ENCODE data around the gene ZNF514.
A peak's percentile ranks its signal among the peaks of the same experiment; 100 is the strongest.
"Not testable (repeated sequence)": the region's sequence is repeated elsewhere in the genome, so short reads cannot be mapped to it uniquely, and the experiment has no call there.

The ZNF514 gene

DNA sequence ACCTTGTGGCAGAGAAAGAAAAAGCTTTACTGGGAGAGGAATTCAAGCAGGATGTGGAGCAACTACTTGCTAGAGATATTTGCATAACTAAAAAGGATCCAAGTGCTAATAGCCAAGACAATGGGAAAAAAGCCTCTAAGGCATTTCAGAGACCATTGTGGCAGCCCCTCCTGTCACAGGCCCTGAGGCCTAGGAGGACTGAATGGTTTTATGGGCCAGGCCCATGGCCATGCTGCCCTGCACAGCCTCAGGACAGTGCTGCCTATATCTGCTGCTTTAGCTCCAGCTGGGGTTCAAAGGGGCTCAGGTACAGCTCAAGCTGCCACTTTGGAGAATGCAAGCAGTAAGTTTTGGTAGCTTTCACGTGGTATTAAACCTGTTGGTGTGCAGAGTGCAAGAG lies 20.9 kb downstream of the ZNF514 start:
- DNase-seq (ENCODE audit: low read depth) = no peak

DNA sequence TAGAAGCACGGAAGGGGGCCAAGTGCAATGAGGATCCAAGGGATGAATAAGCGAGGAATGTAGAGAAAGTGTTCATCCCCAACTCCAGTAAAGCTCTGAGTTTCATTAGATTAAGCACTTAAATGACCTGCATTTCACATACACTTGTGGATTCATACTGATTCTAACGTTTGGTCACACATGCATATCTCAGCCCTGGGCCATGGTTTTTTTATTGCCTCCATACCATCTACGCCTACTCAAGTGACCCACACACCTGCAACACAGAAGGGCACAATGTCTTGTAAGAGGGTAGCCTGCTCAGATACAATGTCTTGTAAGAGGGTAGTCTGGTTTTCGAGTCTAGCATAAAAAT lies 37.5 kb downstream of the ZNF514 start:
- DNase-seq (ENCODE audit: low read depth) = no peak

DNA sequence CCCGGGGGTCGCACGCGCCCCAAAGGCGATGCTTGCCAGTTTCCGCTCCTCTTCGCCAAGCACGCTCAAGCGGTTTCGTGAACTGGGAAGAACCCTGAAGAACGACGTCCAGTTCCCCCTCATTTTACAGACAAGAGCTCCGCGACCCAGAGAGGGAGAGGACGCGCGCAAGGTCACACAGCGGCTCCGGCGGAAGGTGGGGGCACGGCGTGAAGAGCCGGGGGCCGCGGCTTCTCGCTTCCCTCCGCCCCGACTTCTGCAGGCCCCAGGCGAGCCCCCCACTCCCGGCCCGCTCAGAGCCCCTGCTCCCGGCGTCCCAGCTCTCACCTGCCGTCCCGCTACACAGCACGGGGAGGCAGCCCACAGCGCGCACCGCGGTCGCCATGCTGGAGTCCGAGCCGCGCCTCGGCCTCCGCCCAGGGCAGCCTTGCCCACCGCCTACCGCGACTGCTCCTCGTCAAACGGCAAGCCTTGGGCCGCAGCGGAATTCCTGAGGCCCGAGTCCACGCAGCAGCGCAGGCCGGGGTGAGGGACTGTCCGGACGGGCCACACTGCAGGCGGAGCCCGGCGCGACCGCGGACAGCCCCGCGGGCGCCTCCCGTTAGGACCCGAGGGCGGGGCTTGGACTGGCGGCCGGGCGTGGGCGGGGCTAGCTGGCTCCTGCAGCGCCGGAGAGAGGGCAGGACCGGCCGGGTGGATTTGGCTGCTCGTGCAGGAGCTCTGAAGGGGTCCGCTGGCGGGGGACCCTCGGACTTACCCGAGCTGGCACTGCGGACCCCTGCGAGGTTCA lies 38.0 kb downstream of the ZNF514 start, which contains the start of gene MRPS5:
Gene MRPS5 (minus strand): TSS at position 402 of the 790 bp plus-strand sequence. CDS start 17 bp downstream, at position 385.
- peak; percentile 78 for DNase-seq (ENCODE audit: low read depth)

DNA sequence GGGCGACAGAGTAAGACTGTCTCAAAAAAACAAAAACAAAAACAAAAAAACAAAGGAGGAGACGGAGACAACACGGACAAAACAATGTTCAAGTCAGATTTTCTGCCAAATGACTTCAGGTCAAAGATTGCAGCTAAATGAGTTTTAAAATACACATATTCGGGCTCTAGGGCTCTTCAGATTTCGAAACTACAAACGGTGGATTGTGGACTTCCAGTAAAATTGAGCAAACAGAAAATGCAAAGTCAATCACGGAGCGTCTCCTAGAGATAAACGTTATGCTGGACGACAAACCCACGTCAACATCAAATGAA lies 38.6 kb downstream of the ZNF514 start:
- DNase-seq (ENCODE audit: low read depth) = no peak

DNA sequence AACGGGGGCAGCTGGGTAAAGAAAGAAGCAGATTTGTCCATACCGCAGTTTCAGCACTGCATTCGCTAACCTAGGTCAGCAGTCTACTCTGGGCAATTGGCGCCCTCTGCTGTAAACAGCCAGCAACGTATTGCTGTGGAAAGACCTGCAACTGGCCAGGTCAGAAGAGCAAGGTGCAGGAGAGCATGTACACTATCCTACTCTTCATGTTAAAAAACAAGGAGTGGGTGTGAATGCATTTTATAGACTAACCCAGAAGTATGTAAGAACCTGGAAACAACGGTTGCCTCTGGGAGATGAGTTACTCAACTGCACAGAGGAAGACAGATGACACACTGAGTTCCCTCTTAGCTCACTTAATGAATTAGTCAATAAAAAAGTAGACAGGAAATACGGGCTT lies 44.2 kb downstream of the ZNF514 start:
- peak; percentile 17 for DNase-seq (ENCODE audit: low read depth)

DNA sequence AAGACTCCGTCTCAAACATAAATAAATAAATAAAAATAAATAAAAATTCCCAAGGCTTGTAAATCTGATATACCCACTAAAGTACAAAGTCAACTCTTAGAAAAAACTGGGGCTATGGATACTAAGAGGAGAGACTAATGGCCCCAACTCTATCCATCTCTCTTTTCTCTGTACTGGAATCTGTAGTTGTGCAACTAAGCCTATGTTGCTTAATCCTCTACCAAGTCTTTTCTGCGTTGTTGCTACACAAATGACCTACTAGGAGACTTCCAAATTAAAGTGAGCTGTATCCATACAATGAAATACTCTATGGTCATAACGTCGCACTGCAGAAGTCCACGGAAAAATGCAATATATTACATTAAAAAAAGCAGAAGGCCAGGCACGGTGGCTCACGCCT lies 46.2 kb downstream of the ZNF514 start:
- DNase-seq (ENCODE audit: low read depth) = no peak

DNA sequence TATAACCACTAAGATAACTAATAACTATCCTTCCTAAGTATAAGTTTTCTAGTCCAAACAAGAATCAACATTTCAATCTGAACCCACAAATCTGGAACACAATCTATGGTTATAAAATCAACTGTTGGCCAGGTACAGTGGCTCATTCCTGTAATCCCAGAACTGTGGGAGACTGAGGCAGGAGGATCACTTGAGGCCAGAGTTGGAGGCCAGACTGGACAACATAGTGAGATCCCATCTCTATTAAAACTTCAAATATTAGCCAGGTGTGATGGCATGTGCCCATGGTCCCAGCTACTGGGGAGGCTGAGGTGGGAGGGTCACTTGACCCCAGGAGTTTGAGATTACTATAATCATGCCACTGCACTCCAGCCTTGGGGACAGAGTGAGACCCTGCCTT lies 49.3 kb downstream of the ZNF514 start:
- no peak for DNase-seq (ENCODE audit: low read depth)

DNA sequence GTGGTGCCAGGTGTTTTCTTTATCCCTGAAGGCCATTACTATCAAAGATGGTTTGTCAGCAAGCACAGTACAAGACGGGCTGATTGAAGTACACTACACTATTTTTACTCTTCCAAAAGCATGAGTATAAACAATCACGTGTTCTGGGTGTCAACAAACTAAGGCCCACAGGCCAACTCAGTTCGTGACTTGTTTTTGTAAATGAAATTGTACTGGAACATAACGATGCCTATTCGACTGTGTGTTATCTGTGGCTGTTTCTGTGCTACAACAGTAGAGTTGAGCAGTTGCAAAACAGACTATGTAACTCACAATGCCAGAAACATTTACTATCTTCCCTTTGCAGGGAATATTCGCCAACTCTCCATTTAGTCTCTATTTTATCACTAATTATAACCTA lies 50.4 kb downstream of the ZNF514 start:
- DNase-seq (ENCODE audit: low read depth) = no peak

DNA sequence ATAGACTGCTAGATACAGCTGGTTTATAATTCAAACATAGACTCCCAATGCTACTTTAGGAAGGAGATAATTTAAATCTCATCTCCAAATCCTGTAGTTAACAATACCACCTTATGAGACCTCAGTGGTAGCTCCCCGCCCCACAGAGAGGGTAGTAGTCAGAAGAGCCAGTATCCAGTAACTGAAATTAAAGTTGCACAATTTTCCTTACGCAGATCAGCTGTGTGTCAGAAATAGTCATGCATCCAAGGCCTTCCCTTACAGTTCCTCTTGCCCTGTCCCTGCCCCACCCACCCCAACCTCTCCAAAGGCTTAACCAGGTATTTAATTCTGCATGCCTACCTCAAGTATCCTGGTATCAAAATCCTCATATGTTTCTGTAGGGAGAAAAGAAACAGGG lies 53.6 kb downstream of the ZNF514 start:
- DNase-seq (ENCODE audit: low read depth) = no peak

DNA sequence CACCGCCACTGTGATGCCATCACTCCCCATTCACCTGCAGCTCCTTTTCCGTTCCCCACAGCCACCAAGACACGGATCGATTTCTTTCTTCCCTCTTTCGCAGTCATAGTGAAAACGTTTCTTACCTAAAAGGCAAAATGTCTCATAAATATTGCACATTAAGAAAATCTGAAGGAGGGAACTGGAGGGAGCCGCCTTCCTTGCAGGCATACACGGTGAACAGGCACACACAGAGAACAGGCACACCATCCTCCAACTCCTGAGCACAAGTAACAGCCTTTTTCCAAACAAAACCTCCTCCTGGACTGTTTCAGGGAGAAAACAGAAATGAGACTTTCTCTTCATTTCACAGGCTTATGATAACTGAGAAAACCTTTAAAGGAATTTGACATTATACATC lies 55.0 kb downstream of the ZNF514 start:
- DNase-seq (ENCODE audit: low read depth) = no peak

DNA sequence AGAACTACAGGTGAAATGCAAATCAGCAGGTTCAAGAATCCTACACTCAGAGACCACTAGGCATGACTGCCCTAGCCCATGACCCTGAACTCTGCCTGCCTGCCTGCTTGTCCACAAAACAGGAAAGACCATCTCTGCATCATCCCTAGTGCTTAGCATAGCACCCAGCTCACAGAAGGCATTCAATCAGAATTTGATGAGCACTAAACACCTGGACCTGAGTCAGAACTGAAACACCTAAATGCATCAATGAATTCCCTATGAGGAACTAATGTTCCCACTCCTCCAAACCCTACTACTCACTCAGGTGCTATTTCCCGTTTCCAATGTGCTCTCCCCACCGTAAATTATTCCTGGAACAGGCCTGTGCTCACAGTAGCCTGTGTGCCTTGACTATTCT lies 59.7 kb downstream of the ZNF514 start:
- DNase-seq (ENCODE audit: low read depth) = no peak

DNA sequence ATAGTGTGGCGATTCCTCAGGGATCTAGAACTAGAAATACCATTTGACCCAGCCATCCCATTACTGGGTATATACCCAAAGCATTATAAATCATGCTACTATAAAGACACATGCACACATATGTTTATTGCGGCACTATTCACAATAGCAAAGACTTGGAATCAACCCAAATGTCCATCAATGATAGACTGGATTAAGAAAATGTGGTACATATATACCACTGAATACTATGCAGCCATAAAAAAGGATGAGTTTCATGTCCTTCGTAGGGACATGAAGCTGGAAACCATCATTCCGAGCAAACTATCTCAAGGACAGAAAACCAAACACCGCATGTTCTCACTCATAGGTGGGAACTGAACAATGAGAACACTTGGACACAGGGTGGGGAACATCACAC lies 61.4 kb downstream of the ZNF514 start:
- not testable (repeated sequence) for DNase-seq (ENCODE audit: low read depth)

Measured in stimulated activated CD8-positive, alpha-beta memory T cell treated with anti-CD3 and anti-CD28 coated beads, Interleukin-15, amount 100 ng/mL, for 24 hours (primary cell).